Measurements from ENCODE around the gene HSH2D. TPM values are rescaled to one million over a fixed set of nuclear protein-coding genes. Genes with fewer than 3 reads are reported as not detected.

HSH2D gene
- total and polyA plus RNA-seq, 10 of the 15 experiments (the other 5 are each of a cell fraction or from before 2014, with no cell fraction given): 22.0 to 145 (median 89.3) TPM

- in situ Hi-C loops (cut with MboI) (no loop called here), intact Hi-C loops (cut with micrococcal nuclease; ENCODE audit: unreplicated experiment) (no loop called here)
- WGBS (ENCODE audit: insufficient coverage, insufficient replicate concordance, low lambda C conversion rate, missing lambda C conversion rate): 77% methylated on average over 3 of the region's 3 CpGs
- CTCF ChIA-PET: no interaction called here
- Histone ChIP-seq H3K9ac (ENCODE audit: control insufficient read depth, insufficient read depth, low read length) (no peak overlapping the region), H3K36me3 (ENCODE audit: control insufficient read depth in 2 of 2, insufficient read depth in 2 of 2, low read length in 1 of 2) (peaks cover 5 to 11% of the 10 kb centered on the region in 2 experiments), H3K4me3 (no peak overlapping the region), H3K27me3 (replicated peaks in 1 of 2; ENCODE audit: control insufficient read depth in 2 of 2, insufficient read depth in 2 of 2, low read length in 1 of 2) (no peaks in the 10 kb centered on the region), H3K4me1 (ENCODE audit: control insufficient read depth, insufficient read depth, low read length) (peaks cover 9% of the 10 kb centered on the region), H3K4me2 (ENCODE audit: control insufficient read depth, insufficient read depth) (no peak overlapping the region), H2AFZ (ENCODE audit: control insufficient read depth, low read depth, low read length) (no peak overlapping the region), H3K27ac (ENCODE audit: control insufficient read depth, insufficient read depth) (no peak overlapping the region), H3K9me3 (replicated peaks; ENCODE audit: control insufficient read depth, insufficient read depth, low read length) (no peaks in the 10 kb centered on the region; the same call in 2 of the 3 replicates), H3K79me2 (ENCODE audit: control insufficient read depth, insufficient read depth, low read length) (no peaks in the 10 kb centered on the region), H4K20me1 (ENCODE audit: control insufficient read depth, insufficient read depth) (no peaks in the 10 kb centered on the region)
- ATAC-seq: no peak
- RAD21 ChIA-PET (ENCODE audit: unreplicated experiment): interaction anchor here (0.6 to 1.8 kb wide), 4 partner anchors 12 to 44 kb away, joined by 3 to 4 read pairs (median 4); no protein-coding TSS in a partner anchor
- FAIRE-seq: peak; percentile 7
- no peak for TF ChIP-seq TCF3 (IDR thresholded peaks at IDR 0.05; ENCODE audit: borderline replicate concordance, insufficient read depth, low read depth, low read length)
- TF ChIP-seq ZNF592 (IDR thresholded peaks at IDR 0.05): no peak
- no peak for TF ChIP-seq SMAD1 (IDR thresholded peaks at IDR 0.05; ENCODE audit: low read depth, partially characterized antibody)
- no peak for TF ChIP-seq E4F1 (IDR thresholded peaks at IDR 0.05; ENCODE audit: borderline replicate concordance, partially characterized antibody)
- no peak for TF ChIP-seq REST (IDR thresholded peaks at IDR 0.05; ENCODE audit: low read depth, low read length)
- TF ChIP-seq NRF1 (conservative IDR thresholded peaks at IDR 0.05; ENCODE audit: low read depth, low read length): no peak
- no peak for TF ChIP-seq SUPT20H (IDR thresholded peaks at IDR 0.05; ENCODE audit: borderline replicate concordance, control insufficient read depth, low read depth, low read length)
- TF ChIP-seq HSF1 (IDR thresholded peaks at IDR 0.05; ENCODE audit: low read depth, low read length): no peak
- SMC1A ChIA-PET (ENCODE audit: uncharacterized antibody, unreplicated experiment): interaction anchor here (0.6 to 1.6 kb wide), 4 partner anchors 12 to 98 kb away, joined by 3 to 4 read pairs (median 4); no protein-coding TSS in a partner anchor
- BruUV-seq (replicated peaks): no TSS peak
- POLR2A ChIA-PET: interaction anchor here (0.6 to 2.3 kb wide), 6 partner anchors 10 to 1036 kb away, joined by 3 to 12 read pairs (median 6); partner anchors contain the start of gene HSH2D
- DNase-seq (ENCODE audit: low read depth, low spot score): no peak
Measured at GRCh38 chr19:16161840-16162239, 18.4 kb downstream of the HSH2D start.
